Measurements from ENCODE around the gene SLC35D3.

GRCh38 chr6:136945711-136946121, 23.6 kb downstream of the SLC35D3 start:
- TF ChIP-seq EZH2phosphoT487 (IDR thresholded peaks at IDR 0.05; ENCODE audit: low read depth, severe bottlenecking, unreplicated experiment) (no peak), CTCF (IDR thresholded peaks at IDR 0.05; ENCODE audit: poor library complexity) (no peak)

All from hepatocyte (in vitro differentiated cells).